ENCODE results near the gene SOX6.

Gene SOX6

GRCh38 chr11:16239141-16240105 is 116.9 kb downstream of the SOX6 start:
- DNase-seq (ENCODE audit: insufficient read length, low spot score), result no peak
- FAIRE-seq, result no peak
- no peak for TF ChIP-seq CTCF (IDR thresholded peaks at IDR 0.05; ENCODE audit: insufficient read depth, missing control alignments)

GRCh38 chr11:16226245-16226644 is 130.1 kb downstream of the SOX6 start:
- TF ChIP-seq CTCF (IDR thresholded peaks at IDR 0.05; ENCODE audit: insufficient read depth, missing control alignments), result no peak
- DNase-seq (ENCODE audit: insufficient read length, low spot score), result no peak
- FAIRE-seq, result no peak

- TF ChIP-seq CTCF (IDR thresholded peaks at IDR 0.05; ENCODE audit: insufficient read depth, missing control alignments), result no peak
- DNase-seq (ENCODE audit: insufficient read length, low spot score), result no peak
- FAIRE-seq, result no peak
These were observed 130.7 kb downstream of the SOX6 start for GRCh38 chr11:16225623-16226022.

- DNase-seq (ENCODE audit: insufficient read length, low spot score) (no peak), FAIRE-seq (no peak)
- no peak for TF ChIP-seq CTCF (IDR thresholded peaks at IDR 0.05; ENCODE audit: insufficient read depth, missing control alignments)
These were observed 132.8 kb downstream of the SOX6 start for GRCh38 chr11:16223558-16223957.

- TF ChIP-seq CTCF (IDR thresholded peaks at IDR 0.05; ENCODE audit: insufficient read depth, missing control alignments), result no peak
- FAIRE-seq, result no peak
- DNase-seq (ENCODE audit: insufficient read length, low spot score), result no peak
These were observed 138.7 kb downstream of the SOX6 start for GRCh38 chr11:16217631-16218030.

- FAIRE-seq (no peak), DNase-seq (ENCODE audit: insufficient read length, low spot score) (no peak)
- no peak for TF ChIP-seq CTCF (IDR thresholded peaks at IDR 0.05; ENCODE audit: insufficient read depth, missing control alignments)
These were observed 139.5 kb downstream of the SOX6 start for GRCh38 chr11:16216831-16217230.

GRCh38 chr11:16215352-16215751 is 141.0 kb downstream of the SOX6 start:
- TF ChIP-seq CTCF (IDR thresholded peaks at IDR 0.05; ENCODE audit: insufficient read depth, missing control alignments), result no peak
- FAIRE-seq, result no peak
- DNase-seq (ENCODE audit: insufficient read length, low spot score), result no peak
